HEK293 (cell line): ENCODE results near the gene DDX43.

Experiments
- ATF2 ChIP-seq: fragments of 450-650 bp; formaldehyde crosslinking; IDR thresholded peaks from 2 replicates; pipeline ENCODE4 v1.5.1; 2016; ENCODE audit warnings: missing biosample characterization, missing genetic modification characterization, low read depth
- MEIS1 ChIP-seq: sonication (generic); formaldehyde crosslinking; IDR thresholded peaks from 2 replicates; pipeline ENCODE4 v1.8.1; 2022; ENCODE audit warnings: missing genetic modification reagents, mild to moderate bottlenecking, borderline replicate concordance
- MYNN ChIP-seq: fragments of 450-650 bp; formaldehyde crosslinking; IDR thresholded peaks from 2 replicates; pipeline ENCODE4 v1.5.1; 2016; ENCODE audit warnings: missing biosample characterization, missing genetic modification characterization, borderline replicate concordance
- PRDM2 ChIP-seq: fragments of 450-650 bp; formaldehyde crosslinking; IDR thresholded peaks from 2 replicates; pipeline ENCODE4 v1.5.1; 2016; ENCODE audit warnings: missing biosample characterization, missing genetic modification characterization, borderline replicate concordance
- SP3 ChIP-seq: fragments of 450-650 bp; formaldehyde crosslinking; IDR thresholded peaks from 2 replicates; pipeline ENCODE4 v1.5.1; 2016; ENCODE audit warnings: missing biosample characterization, missing genetic modification characterization
- SP7 ChIP-seq: fragments of 450-650 bp; formaldehyde crosslinking; IDR thresholded peaks from 2 replicates; pipeline ENCODE4 v1.5.1; 2016; ENCODE audit warnings: missing biosample characterization, missing genetic modification characterization
- YY2 ChIP-seq: fragments of 450-650 bp; formaldehyde crosslinking; IDR thresholded peaks from 2 replicates; pipeline ENCODE4 v1.5.1; 2016; ENCODE audit warnings: missing biosample characterization, missing genetic modification characterization
- ZBTB11 ChIP-seq: fragments of 450-650 bp; formaldehyde crosslinking; conservative IDR thresholded peaks from 2 replicates; pipeline ENCODE4 v1.5.1; 2016; ENCODE audit warnings: low read depth, missing biosample characterization, missing genetic modification characterization
- ZBTB17 ChIP-seq: fragments of 450-650 bp; formaldehyde crosslinking; IDR thresholded peaks from 2 replicates; pipeline ENCODE4 v1.5.1; 2016; ENCODE audit warnings: missing biosample characterization, missing genetic modification characterization
- ZBTB21 ChIP-seq: fragments of 450-650 bp; formaldehyde crosslinking; IDR thresholded peaks from 2 replicates; pipeline ENCODE4 v1.5.1; 2017; ENCODE audit warnings: missing biosample characterization, missing genetic modification characterization
- ZFP37 ChIP-seq: fragments of 450-650 bp; formaldehyde crosslinking; IDR thresholded peaks from 2 replicates; pipeline ENCODE4 v1.5.1; 2016; ENCODE audit warnings: missing biosample characterization, missing genetic modification characterization
- ZNF121 ChIP-seq: fragments of 450-650 bp; formaldehyde crosslinking; IDR thresholded peaks from 2 replicates; pipeline ENCODE4 v1.5.1; 2016; ENCODE audit warnings: missing biosample characterization, missing genetic modification characterization
- ZNF138 ChIP-seq: fragments of 450-650 bp; formaldehyde crosslinking; IDR thresholded peaks from 2 replicates; pipeline ENCODE4 v1.5.1; 2016; ENCODE audit warnings: missing biosample characterization, missing genetic modification characterization, borderline replicate concordance
- ZNF184 ChIP-seq: fragments of 450-650 bp; IDR thresholded peaks from 2 replicates; pipeline ENCODE4 v1.5.1; 2018; ENCODE audit warnings: missing biosample characterization, mild to moderate bottlenecking, missing genetic modification characterization
- ZNF19 ChIP-seq: fragments of 450-650 bp; formaldehyde crosslinking; IDR thresholded peaks from 2 replicates; pipeline ENCODE4; 2016; ENCODE audit warnings: missing biosample characterization, missing genetic modification characterization, low read depth
- ZNF266 ChIP-seq: fragments of 450-650 bp; formaldehyde crosslinking; IDR thresholded peaks from 2 replicates; pipeline ENCODE4 v1.5.1; 2016; ENCODE audit warnings: missing biosample characterization, missing genetic modification characterization, low read depth
- ZNF311 ChIP-seq: fragments of 450-650 bp; formaldehyde crosslinking; IDR thresholded peaks from 2 replicates; pipeline ENCODE4 v1.5.1; 2017; ENCODE audit warnings: missing biosample characterization, missing genetic modification characterization, borderline replicate concordance
- ZNF354C ChIP-seq: fragments of 450-650 bp; formaldehyde crosslinking; IDR thresholded peaks from 2 replicates; pipeline ENCODE4 v1.5.1; 2016; ENCODE audit warnings: missing biosample characterization, missing genetic modification characterization, low read depth, borderline replicate concordance
- ZNF362 ChIP-seq: fragments of 450-650 bp; formaldehyde crosslinking; IDR thresholded peaks from 2 replicates; pipeline ENCODE4 v1.5.1; 2016; ENCODE audit warnings: missing biosample characterization, missing genetic modification characterization
- ZNF366 ChIP-seq: fragments of 450-650 bp; formaldehyde crosslinking; conservative IDR thresholded peaks from 2 replicates; pipeline ENCODE4 v1.5.1; 2016; ENCODE audit warnings: missing biosample characterization, missing genetic modification characterization
- ZNF48 ChIP-seq: fragments of 450-650 bp; formaldehyde crosslinking; IDR thresholded peaks from 2 replicates; pipeline ENCODE4 v1.5.1; 2016; ENCODE audit warnings: missing biosample characterization, missing genetic modification characterization
- ZNF544 ChIP-seq: fragments of 450-650 bp; formaldehyde crosslinking; IDR thresholded peaks from 2 replicates; pipeline ENCODE4 v1.5.0; 2017; ENCODE audit warnings: missing biosample characterization, missing genetic modification characterization
- ZNF610 ChIP-seq: fragments of 450-650 bp; formaldehyde crosslinking; IDR thresholded peaks from 2 replicates; pipeline ENCODE4 v1.5.1; 2016; ENCODE audit warnings: missing biosample characterization, missing genetic modification characterization, borderline replicate concordance
- ZNF623 ChIP-seq: fragments of 450-650 bp; formaldehyde crosslinking; IDR thresholded peaks from 2 replicates; pipeline ENCODE4 v1.5.1; 2016; ENCODE audit warnings: missing biosample characterization, missing genetic modification characterization
- ZNF629 ChIP-seq: fragments of 450-650 bp; formaldehyde crosslinking; IDR thresholded peaks from 2 replicates; pipeline ENCODE4 v1.5.1; 2017; ENCODE audit warnings: missing biosample characterization, missing genetic modification characterization
- ZNF704 ChIP-seq: fragments of 450-650 bp; formaldehyde crosslinking; IDR thresholded peaks from 2 replicates; pipeline ENCODE4 v1.5.1; 2016; ENCODE audit warnings: missing biosample characterization, missing genetic modification characterization

DDX43 gene

GRCh38 chr6:73461537-73462350 lies 67.1 kb downstream of the DDX43 start, which contains the start of gene MTO1 (continued):
- TF ChIP-seq ATF2 (tag by site-specific recombination): no peak
- peak; percentile 61; the same call in 1 of the 2 replicates for TF ChIP-seq ZNF610
- TF ChIP-seq ZNF704 (tag by site-specific recombination): 0 out of 2 replicates have a peak, but pooled peaks have one; percentile 25
- peak; percentile 61; the same call in 1 of the 2 replicates for TF ChIP-seq MYNN
- TF ChIP-seq ZBTB17 (tag by site-specific recombination): peak; percentile 91
- peak; percentile 95; the same call in 1 of the 2 replicates for TF ChIP-seq ZNF138
- no peak for TF ChIP-seq ZNF48 (tag by site-specific recombination)
- TF ChIP-seq ZBTB21 (tag by site-specific recombination): peak; percentile 86
- peak; percentile 78 for TF ChIP-seq ZNF366 (tag by site-specific recombination)
- peak; percentile 99 for TF ChIP-seq ZFP37 (tag by site-specific recombination)
- no peak for TF ChIP-seq PRDM2 (tag by site-specific recombination)
- peak; percentile 58 for TF ChIP-seq SP3
- peak; percentile 99 for TF ChIP-seq ZNF266 (tag by site-specific recombination)
- TF ChIP-seq MEIS1: no peak
- peak; percentile 73 for TF ChIP-seq SP7 (tag by site-specific recombination)
- peak; percentile 94 for TF ChIP-seq ZBTB11 (tag by site-specific recombination)
- TF ChIP-seq ZNF544: no peak
- peak; percentile 88 for TF ChIP-seq ZNF629 (tag by site-specific recombination)
- TF ChIP-seq ZNF121 (tag by site-specific recombination): peak; percentile 97
- TF ChIP-seq ZNF362 (tag by site-specific recombination): peak; percentile 89; the same call in 1 of the 2 replicates
- TF ChIP-seq ZNF184 (tag by site-specific recombination): no peak
- peak; percentile 91; the same call in 1 of the 2 replicates for TF ChIP-seq ZNF354C (tag by site-specific recombination)
- peak; percentile 66; the same call in 1 of the 2 replicates for TF ChIP-seq ZNF19
- peak; percentile 94 for TF ChIP-seq ZNF623 (tag by site-specific recombination)
- peak; percentile 89 for TF ChIP-seq YY2 (tag by site-specific recombination)
- no peak for TF ChIP-seq ZNF311
